Ascending aorta (tissue), 2 donors: ENCODE measurements around the gene FAM131A. TPM values are rescaled to one million over a fixed set of nuclear protein-coding genes. Genes with fewer than 3 reads are reported as not detected.

Experiments used
- DNase-seq, 2 donors: peaks; one replicate each; pipeline ENCODE4 v3.0.0-alpha.2; 2019; ENCODE audit warnings: low spot score in 2 of 2
- H3K27ac ChIP-seq, 2 donors: fragments of 200-600 bp; sonication (generic); one replicate each; pipeline ENCODE4 v1.5.1; 2016 to 2017; ENCODE audit warnings: mild to moderate bottlenecking in 1 of 2
- H3K27me3 ChIP-seq: fragments of 200-600 bp; sonication (generic); one replicate; pipeline ENCODE4 v1.5.1; 2017
- H3K36me3 ChIP-seq, 2 donors: fragments of 200-600 bp; sonication (generic); one replicate each; pipeline ENCODE4 v1.5.1; 2016
- H3K4me1 ChIP-seq, 2 donors: fragments of 200-600 bp; sonication (generic); one replicate each; pipeline ENCODE4 v1.5.1; 2016 to 2017; ENCODE audit warnings: mild to moderate bottlenecking in 1 of 2
- H3K4me3 ChIP-seq, 2 donors: fragments of 200-600 bp; sonication (generic); one replicate each; pipeline ENCODE4 v1.5.1; 2016 to 2017; ENCODE audit warnings: mild to moderate bottlenecking in 1 of 2
- H3K9me3 ChIP-seq, 2 donors: fragments of 200-600 bp; sonication (generic); one replicate each; pipeline ENCODE4 v1.5.1; 2016
- intact Hi-C: fragments of 100-400 bp; cut with DNase I; formaldehyde crosslinking; loops from one replicate; pipeline ENCODE4 v1.15.1; 2023
- total RNA-seq: library from RNA; depleted of rRNA; stranded (reverse); fragments of >200 nt; gene quantifications from one replicate; pipeline ENCODE4 v1.1.0, GENCODE V29; 2016
- TF ChIP-seq, protein P1 (sequence below), 3 experiments: fragments of 200-600 bp in 2 of 3; fragments of 450-650 bp in 1 of 3; sonication (generic) in 2 of 3; IDR thresholded peaks; one replicate each; pipeline ENCODE4 v1.5.1; 2016 to 2019; ENCODE audit warnings: antibody characterized with exemption in 3 of 3, mild to moderate bottlenecking in 1 of 3, moderate library complexity in 1 of 3

The FAM131A gene
- total RNA-seq, 1 donor from 2014 or later = 47.7 TPM

- Histone ChIP-seq H3K36me3 (peaks cover 34 to 39% of the 10 kb centered on the region in 2 donors), H3K4me1 (no peaks in the 10 kb centered on the region), H3K27ac (no peak overlapping the region), H3K9me3 (no peaks in the 10 kb centered on the region), H3K27me3 (no peaks in the 10 kb centered on the region), H3K4me3 (no peak overlapping the region)
- intact Hi-C loops = no loop called here
- TF ChIP-seq, protein P1, sequence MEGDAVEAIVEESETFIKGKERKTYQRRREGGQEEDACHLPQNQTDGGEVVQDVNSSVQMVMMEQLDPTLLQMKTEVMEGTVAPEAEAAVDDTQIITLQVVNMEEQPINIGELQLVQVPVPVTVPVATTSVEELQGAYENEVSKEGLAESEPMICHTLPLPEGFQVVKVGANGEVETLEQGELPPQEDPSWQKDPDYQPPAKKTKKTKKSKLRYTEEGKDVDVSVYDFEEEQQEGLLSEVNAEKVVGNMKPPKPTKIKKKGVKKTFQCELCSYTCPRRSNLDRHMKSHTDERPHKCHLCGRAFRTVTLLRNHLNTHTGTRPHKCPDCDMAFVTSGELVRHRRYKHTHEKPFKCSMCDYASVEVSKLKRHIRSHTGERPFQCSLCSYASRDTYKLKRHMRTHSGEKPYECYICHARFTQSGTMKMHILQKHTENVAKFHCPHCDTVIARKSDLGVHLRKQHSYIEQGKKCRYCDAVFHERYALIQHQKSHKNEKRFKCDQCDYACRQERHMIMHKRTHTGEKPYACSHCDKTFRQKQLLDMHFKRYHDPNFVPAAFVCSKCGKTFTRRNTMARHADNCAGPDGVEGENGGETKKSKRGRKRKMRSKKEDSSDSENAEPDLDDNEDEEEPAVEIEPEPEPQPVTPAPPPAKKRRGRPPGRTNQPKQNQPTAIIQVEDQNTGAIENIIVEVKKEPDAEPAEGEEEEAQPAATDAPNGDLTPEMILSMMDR (IDR thresholded peaks at IDR 0.05) = no peak
- DNase-seq = no peak
These were observed 9.2 kb downstream of the FAM131A start for GRCh38 chr3:184346480-184347190.

GRCh38 chr3:184347321-184348056 is 10.1 kb downstream of the FAM131A start:
- intact Hi-C loops = no loop called here

GRCh38 chr3:184348057-184348382 is 10.6 kb downstream of the FAM131A start:
- no peaks in the 10 kb centered on the region for H3K27me3 ChIP-seq
- peaks cover 20 to 26% of the 10 kb centered on the region in 2 donors for H3K36me3 ChIP-seq
- H3K4me1 ChIP-seq = no peaks in the 10 kb centered on the region
- intact Hi-C loops = no loop called here
- no peaks in the 10 kb centered on the region for H3K9me3 ChIP-seq
- no peak overlapping the region for H3K4me3 ChIP-seq
- DNase-seq = no peak
- TF ChIP-seq, protein P1 (IDR thresholded peaks at IDR 0.05) = no peak
- H3K27ac ChIP-seq = no peak overlapping the region

More at GRCh38 chr3:184347321-184348056, 10.1 kb downstream of the FAM131A start:
- H3K9me3 ChIP-seq = no peaks in the 10 kb centered on the region
- no peaks in the 10 kb centered on the region for H3K27me3 ChIP-seq
- no peak overlapping the region for H3K27ac ChIP-seq
- H3K4me1 ChIP-seq = no peaks in the 10 kb centered on the region
- TF ChIP-seq, protein P1 (IDR thresholded peaks at IDR 0.05) = no peak
- peaks cover 26 to 31% of the 10 kb centered on the region in 2 donors for H3K36me3 ChIP-seq
- H3K4me3 ChIP-seq = no peak overlapping the region
- no peak for DNase-seq

GRCh38 chr3:184349563-184350470 is 12.4 kb downstream of the FAM131A start:
- Histone ChIP-seq H3K27ac (no peak overlapping the region), H3K4me1 (no peaks in the 10 kb centered on the region), H3K27me3 (no peaks in the 10 kb centered on the region), H3K4me3 (no peak overlapping the region), H3K36me3 (peaks cover 5 to 8% of the 10 kb centered on the region in 2 donors), H3K9me3 (no peaks in the 10 kb centered on the region)
- TF ChIP-seq, protein P1 (IDR thresholded peaks at IDR 0.05) = no peak
- DNase-seq = no peak
- intact Hi-C loops = no loop called here

GRCh38 chr3:184350618-184351017 is 13.2 kb downstream of the FAM131A start:
- TF ChIP-seq, protein P1 (IDR thresholded peaks at IDR 0.05) = no peak
- H3K27ac ChIP-seq = no peak overlapping the region
- intact Hi-C loops = no loop called here

More at GRCh38 chr3:184350618-184351017, 13.2 kb downstream of the FAM131A start:
- H3K36me3 ChIP-seq = peaks cover 0 to 4% of the 10 kb centered on the region in 2 donors
- DNase-seq = no peak
- no peaks in the 10 kb centered on the region for H3K4me1 ChIP-seq
- H3K27me3 ChIP-seq = no peaks in the 10 kb centered on the region
- no peaks in the 10 kb centered on the region for H3K9me3 ChIP-seq
- no peak overlapping the region for H3K4me3 ChIP-seq
